ENCODE data around the gene TAF1.

DNA sequence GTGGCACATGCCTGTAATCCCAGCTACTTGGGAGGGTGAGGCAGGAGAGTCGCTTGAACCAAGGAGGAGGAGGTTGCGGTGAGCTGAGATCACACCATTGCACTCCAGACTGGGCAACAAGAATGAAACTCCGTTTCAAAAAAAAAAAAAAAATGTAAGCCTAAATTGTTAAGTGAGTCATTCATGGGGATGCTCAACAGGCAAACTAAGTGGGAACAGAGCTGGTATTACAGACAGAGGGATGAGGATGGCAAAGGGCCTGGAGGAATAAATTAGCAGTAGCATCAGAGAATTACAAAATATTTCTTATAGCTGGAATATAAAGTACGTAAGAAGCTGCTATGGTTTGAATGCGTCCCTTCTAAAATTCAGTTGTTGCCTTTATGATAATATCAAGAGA, 123.4 kb downstream of the TAF1 start:
- TF ChIP-seq CTCF (IDR thresholded peaks at IDR 0.05; ENCODE audit: insufficient read depth, low read length), result no peak
- TF ChIP-seq POLR2AphosphoS5 (IDR thresholded peaks at IDR 0.05; ENCODE audit: low read depth), result no peak
- no peak for TF ChIP-seq REST (IDR thresholded peaks at IDR 0.05; ENCODE audit: insufficient replicate concordance, low read depth)
- TF ChIP-seq GABPA (IDR thresholded peaks at IDR 0.05; ENCODE audit: low read depth), result no peak
- TF ChIP-seq SPI1 (IDR thresholded peaks at IDR 0.05; ENCODE audit: borderline replicate concordance, low read depth), result no peak
